Progenitor cell of endocrine pancreas (in vitro differentiated cells): ENCODE results near the gene CUX1. TPM values are rescaled to one million over a fixed set of nuclear protein-coding genes. Genes with fewer than 3 reads are reported as not detected.

Experiments used
- DNase-seq: peaks from one replicate; pipeline ENCODE4 v3.0.0; 2021; ENCODE audit warnings: low spot score; ENCODE audit not compliant: unreplicated experiment
- H3K27ac Mint-ChIP-seq: 2 replicates; pipeline ENCODE4 v1.8.0; 2021; ENCODE audit warnings: mild to moderate bottlenecking, moderate library complexity, mixed read lengths
- H3K27me3 Mint-ChIP-seq: 2 replicates; pipeline ENCODE4 v1.8.0; 2021; ENCODE audit warnings: mixed read lengths
- H3K36me3 Mint-ChIP-seq: 2 replicates; pipeline ENCODE4 v1.8.0; 2022; ENCODE audit warnings: mixed read lengths; ENCODE audit not compliant: insufficient read depth
- H3K4me1 Mint-ChIP-seq: 2 replicates; pipeline ENCODE4 v1.8.0; 2021; ENCODE audit warnings: low read depth, mixed read lengths
- H3K4me3 Mint-ChIP-seq: 2 replicates; pipeline ENCODE4 v1.8.0; 2021; ENCODE audit warnings: low read depth, mild to moderate bottlenecking, moderate library complexity, mixed read lengths
- H3K9me3 Mint-ChIP-seq: 2 replicates; pipeline ENCODE4 v1.8.0; 2021; ENCODE audit warnings: low read depth, mixed read lengths
- CTCF ChIP-seq: fragments of 200-600 bp; sonication (generic); IDR thresholded peaks from one replicate; pipeline ENCODE4 v1.5.0; 2021; ENCODE audit warnings: antibody characterized with exemption, mild to moderate bottlenecking; ENCODE audit not compliant: unreplicated experiment
- total RNA-seq: library from RNA; stranded (reverse); gene quantifications from 2 replicates; pipeline ENCODE4 v1.2.1, GENCODE V29; 2021

CUX1 gene
- total RNA-seq, 1 donor from 2014 or later, result 103 TPM

- no peak for DNase-seq
- peaks cover 34% of the 10 kb centered on the region for H3K27me3 Mint-ChIP-seq
- no peaks in the 10 kb centered on the region for H3K36me3 Mint-ChIP-seq
- H3K4me3 Mint-ChIP-seq, result no peak overlapping the region
- H3K27ac Mint-ChIP-seq, result no peak overlapping the region
- H3K4me1 Mint-ChIP-seq, result peaks cover 11% of the 10 kb centered on the region
- TF ChIP-seq CTCF, result no peak
- H3K9me3 Mint-ChIP-seq, result no peaks in the 10 kb centered on the region
Measured at GRCh38 chr7:101803203-101804087, 14.0 kb upstream of the CUX1 start.

- no peaks in the 10 kb centered on the region for H3K9me3 Mint-ChIP-seq
- no peak for DNase-seq
- TF ChIP-seq CTCF, result no peak
- no peak overlapping the region for H3K27ac Mint-ChIP-seq
- H3K4me3 Mint-ChIP-seq, result no peak overlapping the region
- peaks cover 34% of the 10 kb centered on the region for H3K27me3 Mint-ChIP-seq
- peaks cover 11% of the 10 kb centered on the region for H3K4me1 Mint-ChIP-seq
- no peaks in the 10 kb centered on the region for H3K36me3 Mint-ChIP-seq
Measured at GRCh38 chr7:101804088-101804963, 13.1 kb upstream of the CUX1 start.

GRCh38 chr7:101804967-101805366 lies 12.5 kb upstream of the CUX1 start:
- H3K4me1 Mint-ChIP-seq, result peaks cover 11% of the 10 kb centered on the region
- H3K36me3 Mint-ChIP-seq, result no peaks in the 10 kb centered on the region
- no peaks in the 10 kb centered on the region for H3K9me3 Mint-ChIP-seq
- peak; percentile 34 for DNase-seq
- TF ChIP-seq CTCF, result peak; percentile 61
- H3K27me3 Mint-ChIP-seq, result peaks cover 37% of the 10 kb centered on the region
- no peak overlapping the region for H3K4me3 Mint-ChIP-seq
- H3K27ac Mint-ChIP-seq, result no peak overlapping the region

GRCh38 chr7:101812595-101812994 lies 4.8 kb upstream of the CUX1 start:
- H3K27ac Mint-ChIP-seq, result no peak overlapping the region
- peaks cover 5% of the 10 kb centered on the region for H3K4me1 Mint-ChIP-seq
- H3K36me3 Mint-ChIP-seq, result no peaks in the 10 kb centered on the region
- no peaks in the 10 kb centered on the region for H3K9me3 Mint-ChIP-seq
- no peak overlapping the region for H3K4me3 Mint-ChIP-seq
- TF ChIP-seq CTCF, result no peak
- DNase-seq, result no peak
- H3K27me3 Mint-ChIP-seq, result peaks cover 35% of the 10 kb centered on the region

- peak overlapping the region; percentile 37 for H3K4me3 Mint-ChIP-seq
- TF ChIP-seq CTCF, result no peak
- peaks cover 13% of the 10 kb centered on the region for H3K4me1 Mint-ChIP-seq
- DNase-seq, result no peak
- H3K9me3 Mint-ChIP-seq, result no peaks in the 10 kb centered on the region
- peaks cover 35% of the 10 kb centered on the region for H3K27me3 Mint-ChIP-seq
- no peaks in the 10 kb centered on the region for H3K36me3 Mint-ChIP-seq
- no peak overlapping the region for H3K27ac Mint-ChIP-seq
Measured at GRCh38 chr7:101813402-101814019, 3.9 kb upstream of the CUX1 start.
